Measurements from ENCODE around the gene ANKS1A.
"Not testable (repeated sequence)": the region's sequence is repeated elsewhere in the genome, so short reads cannot be mapped to it uniquely, and the experiment has no call there.

ANKS1A gene

GRCh38 chr6:34877259-34877658, 11.8 kb upstream of the ANKS1A start:
- in situ Hi-C loops (cut with HindIII; ENCODE audit: low pct_ligation_motif_present, low sequenced_read_pairs): no loop called here
- peaks cover 43% of the 10 kb centered on the region for H3K36me3 ChIP-seq (replicated peaks)
- no peaks in the 10 kb centered on the region for H3K27me3 ChIP-seq (replicated peaks)
- no peak overlapping the region for H3K4me3 ChIP-seq (ENCODE audit: low read depth, low read length)
- DNase-seq: no peak
- H3K27ac ChIP-seq: no peak overlapping the region
- no peak for TF ChIP-seq CTCF (IDR thresholded peaks at IDR 0.05; ENCODE audit: low read depth, low read length, missing control alignments)

- in situ Hi-C loops (cut with HindIII; ENCODE audit: low pct_ligation_motif_present, low sequenced_read_pairs): no loop called here
Measured at GRCh38 chr6:34877869-34878485, 11.1 kb upstream of the ANKS1A start.

GRCh38 chr6:34884073-34884472, 5.0 kb upstream of the ANKS1A start:
- H3K36me3 ChIP-seq (replicated peaks); in situ Hi-C loops (cut with HindIII; ENCODE audit: low pct_ligation_motif_present, low sequenced_read_pairs); H3K27ac ChIP-seq; H3K4me3 ChIP-seq (ENCODE audit: low read depth, low read length); DNase-seq; H3K27me3 ChIP-seq (replicated peaks): not testable (repeated sequence)

More at GRCh38 chr6:34877869-34878485, 11.1 kb upstream of the ANKS1A start:
- Histone ChIP-seq H3K4me3 (ENCODE audit: low read depth, low read length) (no peak overlapping the region), H3K27ac (no peak overlapping the region), H3K27me3 (replicated peaks) (no peaks in the 10 kb centered on the region), H3K36me3 (replicated peaks) (peaks cover 39% of the 10 kb centered on the region)
- no peak for DNase-seq
- TF ChIP-seq CTCF (IDR thresholded peaks at IDR 0.05; ENCODE audit: low read depth, low read length, missing control alignments): no peak

GRCh38 chr6:34884996-34885395, 4.1 kb upstream of the ANKS1A start:
- Histone ChIP-seq H3K4me3 (ENCODE audit: low read depth, low read length) (no peak overlapping the region), H3K36me3 (replicated peaks) (peaks cover 5% of the 10 kb centered on the region), H3K27ac (no peak overlapping the region), H3K27me3 (replicated peaks) (no peaks in the 10 kb centered on the region)
- DNase-seq: no peak
- in situ Hi-C loops (cut with HindIII; ENCODE audit: low pct_ligation_motif_present, low sequenced_read_pairs): no loop called here
- TF ChIP-seq CTCF (IDR thresholded peaks at IDR 0.05; ENCODE audit: low read depth, low read length, missing control alignments): no peak

- in situ Hi-C loops (cut with HindIII; ENCODE audit: low pct_ligation_motif_present, low sequenced_read_pairs); H3K27me3 ChIP-seq (replicated peaks); DNase-seq; H3K27ac ChIP-seq; H3K4me3 ChIP-seq (ENCODE audit: low read depth, low read length); H3K36me3 ChIP-seq (replicated peaks): not testable (repeated sequence)
Measured at GRCh38 chr6:34885837-34886236, 3.2 kb upstream of the ANKS1A start.

- DNase-seq: peak; percentile 93
- Histone ChIP-seq H3K4me3 (ENCODE audit: low read depth, low read length) (peak within 1 kb of the TSS; percentile 95), H3K27ac (peak within 1 kb of the TSS; percentile 54), H3K27me3 (replicated peaks) (no peaks in the 10 kb centered on the region), H3K36me3 (replicated peaks) (no peaks in the 10 kb centered on the region)
- no peak for TF ChIP-seq CTCF (IDR thresholded peaks at IDR 0.05; ENCODE audit: low read depth, low read length, missing control alignments)
- in situ Hi-C loops (cut with HindIII; ENCODE audit: low pct_ligation_motif_present, low sequenced_read_pairs): no loop called here
Measured at GRCh38 chr6:34887753-34888513, 1.1 kb upstream of the ANKS1A start, which contains the start of gene TAF11. TAF11 (minus strand) TSS chr6:34888042; CDS start chr6:34887957, 85 bp downstream.

All from brain microvascular endothelial cell (primary cell).